ENCODE results near the gene CLASP1. TPM values are rescaled to one million over a fixed set of nuclear protein-coding genes. Genes with fewer than 3 reads are reported as not detected.

Gene CLASP1
- total RNA-seq, 1 experiment from 2014 or later = 49.2 TPM

DNA sequence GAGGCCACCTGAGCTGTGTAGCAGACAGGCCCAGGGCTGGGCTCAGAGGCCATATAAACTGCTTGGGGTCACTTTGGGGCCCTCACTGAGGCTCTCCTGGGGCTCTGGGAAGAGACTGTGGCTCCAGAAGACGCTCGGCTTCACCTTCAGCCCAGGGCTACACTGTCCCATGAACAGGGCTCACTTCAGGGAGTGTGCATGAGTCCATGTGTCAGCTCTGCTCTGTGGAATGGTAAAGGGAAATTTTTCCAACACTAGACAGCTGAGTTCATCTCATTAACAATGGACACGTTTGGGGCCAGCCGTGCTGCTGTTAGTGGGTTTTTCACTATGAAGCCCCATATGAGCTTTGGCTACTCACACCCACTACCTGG is 298.9 kb downstream of the CLASP1 start:
- H3K27ac ChIP-seq (ENCODE audit: low read length) = no peak overlapping the region
- intact Hi-C loops (cut with micrococcal nuclease; ENCODE audit: unreplicated experiment) (loop anchor here (10.0 kb wide), 1 partner anchor 256 kb away; no protein-coding TSS in a partner anchor), in situ Hi-C loops (cut with HindIII; ENCODE audit: low pct_unique_long_range_greater_than_20kb, low sequenced_read_pairs) (no loop called here)
- TF ChIP-seq REST (IDR thresholded peaks at IDR 0.05; ENCODE audit: insufficient read depth in 1 of 2, low read depth in 2 of 2, low read length in 1 of 2) = no peak
- TF ChIP-seq SIN3A (IDR thresholded peaks at IDR 0.05; ENCODE audit: borderline replicate concordance, insufficient read depth, low read depth, low read length) = no peak
- TF ChIP-seq POLR2AphosphoS5 (IDR thresholded peaks at IDR 0.05; ENCODE audit: low read depth, low read length) = no peak
- no peaks in the 10 kb centered on the region for H3K4me1 ChIP-seq (ENCODE audit: control insufficient read depth, insufficient read depth, low read length)
- no peaks in the 10 kb centered on the region for H3K9me3 ChIP-seq (ENCODE audit: control insufficient read depth, insufficient read depth, low read depth, low read length)
- 0 out of 2 replicates have a peak, but pooled peaks have one; percentile 27 for ATAC-seq
- BruUV-seq (replicated peaks) = no TSS peak
- DNase-seq (ENCODE audit: low read depth, low spot score) = no peak
- ChIA-PET CTCF (no interaction called here), POLR2A (interaction anchor here (0.6 kb wide), 1 partner anchor 10 kb away, joined by 3 read pairs; no protein-coding TSS in a partner anchor)
- H3K27me3 ChIP-seq (ENCODE audit: control insufficient read depth, insufficient read depth, low read length) = no peaks in the 10 kb centered on the region
- peaks cover 2% of the 10 kb centered on the region; the same call in 1 of the 2 replicates for H3K36me3 ChIP-seq (ENCODE audit: control insufficient read depth, insufficient read depth, low read length)
- H3K4me3 ChIP-seq (ENCODE audit: low read depth in 2 of 2, low read length in 2 of 2) = no peak overlapping the region

DNA sequence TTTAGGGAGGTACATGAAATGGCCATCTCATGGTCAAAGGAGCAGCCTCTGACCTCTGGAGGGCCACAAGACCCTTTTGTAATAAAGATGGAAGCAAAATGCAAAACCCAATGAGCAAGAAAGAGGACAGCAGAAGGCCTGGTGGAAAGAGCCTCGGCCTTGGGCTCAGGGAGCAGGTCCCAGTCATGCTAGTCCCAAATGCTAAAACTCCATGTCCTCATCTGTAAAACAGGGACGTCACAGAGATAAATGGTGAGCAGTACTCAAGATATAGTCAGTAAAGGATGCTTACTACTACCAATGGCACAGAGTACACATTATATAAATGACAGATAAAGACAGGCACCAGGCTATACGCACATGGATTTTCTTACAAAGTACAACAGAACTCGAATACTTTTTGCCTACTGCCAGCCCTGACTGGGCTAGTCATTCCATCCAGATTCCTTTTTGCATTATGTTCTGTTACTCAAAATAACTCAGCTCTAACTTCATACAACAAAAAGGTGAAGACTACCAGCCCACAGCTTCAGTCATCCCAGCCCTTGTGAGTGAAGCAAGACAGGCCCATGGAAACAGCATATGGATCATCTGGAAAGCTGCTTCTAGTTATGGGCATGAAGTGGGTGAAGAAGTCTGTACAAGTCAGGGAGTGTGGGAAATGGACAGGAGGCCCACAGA is 299.4 kb downstream of the CLASP1 start:
- no TSS peak for BruUV-seq (replicated peaks)
- CTCF ChIA-PET = no interaction called here
- no peak for ATAC-seq

More for the DNA sequence above, 299.4 kb downstream of the CLASP1 start:
- Histone ChIP-seq H3K27me3 (ENCODE audit: control insufficient read depth, insufficient read depth, low read length) (no peaks in the 10 kb centered on the region), H3K9me3 (ENCODE audit: control insufficient read depth, insufficient read depth, low read depth, low read length) (no peaks in the 10 kb centered on the region), H3K4me3 (ENCODE audit: low read depth in 2 of 2, low read length in 2 of 2) (no peak overlapping the region), H3K27ac (ENCODE audit: low read length) (no peak overlapping the region), H3K36me3 (ENCODE audit: control insufficient read depth, insufficient read depth, low read length) (peaks cover 2% of the 10 kb centered on the region; the same call in 1 of the 2 replicates), H3K4me1 (ENCODE audit: control insufficient read depth, insufficient read depth, low read length) (no peaks in the 10 kb centered on the region)
- TF ChIP-seq SIN3A (IDR thresholded peaks at IDR 0.05; ENCODE audit: borderline replicate concordance, insufficient read depth, low read depth, low read length) (no peak), POLR2AphosphoS5 (IDR thresholded peaks at IDR 0.05; ENCODE audit: low read depth, low read length) (no peak), TCF7L2 (IDR thresholded peaks at IDR 0.05; ENCODE audit: low read depth, low read length) (no peak), REST (IDR thresholded peaks at IDR 0.05; ENCODE audit: insufficient read depth in 1 of 2, low read depth in 2 of 2, low read length in 1 of 2) (no peak)
- TF ChIP-seq, protein P1, sequence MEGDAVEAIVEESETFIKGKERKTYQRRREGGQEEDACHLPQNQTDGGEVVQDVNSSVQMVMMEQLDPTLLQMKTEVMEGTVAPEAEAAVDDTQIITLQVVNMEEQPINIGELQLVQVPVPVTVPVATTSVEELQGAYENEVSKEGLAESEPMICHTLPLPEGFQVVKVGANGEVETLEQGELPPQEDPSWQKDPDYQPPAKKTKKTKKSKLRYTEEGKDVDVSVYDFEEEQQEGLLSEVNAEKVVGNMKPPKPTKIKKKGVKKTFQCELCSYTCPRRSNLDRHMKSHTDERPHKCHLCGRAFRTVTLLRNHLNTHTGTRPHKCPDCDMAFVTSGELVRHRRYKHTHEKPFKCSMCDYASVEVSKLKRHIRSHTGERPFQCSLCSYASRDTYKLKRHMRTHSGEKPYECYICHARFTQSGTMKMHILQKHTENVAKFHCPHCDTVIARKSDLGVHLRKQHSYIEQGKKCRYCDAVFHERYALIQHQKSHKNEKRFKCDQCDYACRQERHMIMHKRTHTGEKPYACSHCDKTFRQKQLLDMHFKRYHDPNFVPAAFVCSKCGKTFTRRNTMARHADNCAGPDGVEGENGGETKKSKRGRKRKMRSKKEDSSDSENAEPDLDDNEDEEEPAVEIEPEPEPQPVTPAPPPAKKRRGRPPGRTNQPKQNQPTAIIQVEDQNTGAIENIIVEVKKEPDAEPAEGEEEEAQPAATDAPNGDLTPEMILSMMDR (IDR thresholded peaks at IDR 0.05) = no peak
- POLR2A ChIA-PET = interaction anchor here (0.6 kb wide), 1 partner anchor 10 kb away, joined by 3 read pairs; no protein-coding TSS in a partner anchor
- in situ Hi-C loops (cut with HindIII; ENCODE audit: low pct_unique_long_range_greater_than_20kb, low sequenced_read_pairs) = no loop called here
- DNase-seq (ENCODE audit: low read depth, low spot score) = no peak
- intact Hi-C loops (cut with micrococcal nuclease; ENCODE audit: unreplicated experiment) = loop anchor here (10.0 kb wide), 1 partner anchor 255 kb away; no protein-coding TSS in a partner anchor
